ENCODE results near the gene DOCK3.
"Not testable (repeated sequence)": the region's sequence is repeated elsewhere in the genome, so short reads cannot be mapped to it uniquely, and the experiment has no call there.

DOCK3 gene

DNA sequence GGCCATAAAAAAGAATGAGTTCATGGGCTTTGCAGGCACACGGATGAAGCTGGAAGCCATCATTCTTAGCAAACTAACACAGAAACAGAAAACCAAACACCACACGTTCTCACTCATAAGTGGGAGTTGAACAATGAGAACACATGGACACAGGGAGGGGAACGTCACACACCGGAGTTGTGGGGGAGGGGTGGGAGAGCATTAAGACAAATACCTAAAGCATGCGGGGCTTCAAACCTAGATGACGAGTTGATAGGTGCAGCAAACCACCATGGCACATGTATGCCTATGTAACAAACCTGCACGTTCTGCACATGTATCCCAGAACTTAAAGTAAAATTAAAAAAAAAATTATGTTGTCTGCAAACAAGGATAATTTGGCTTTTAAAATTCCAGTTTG is 200.1 kb downstream of the DOCK3 start:
- not testable (repeated sequence) for DNase-seq (ENCODE audit: low spot score)

DNA sequence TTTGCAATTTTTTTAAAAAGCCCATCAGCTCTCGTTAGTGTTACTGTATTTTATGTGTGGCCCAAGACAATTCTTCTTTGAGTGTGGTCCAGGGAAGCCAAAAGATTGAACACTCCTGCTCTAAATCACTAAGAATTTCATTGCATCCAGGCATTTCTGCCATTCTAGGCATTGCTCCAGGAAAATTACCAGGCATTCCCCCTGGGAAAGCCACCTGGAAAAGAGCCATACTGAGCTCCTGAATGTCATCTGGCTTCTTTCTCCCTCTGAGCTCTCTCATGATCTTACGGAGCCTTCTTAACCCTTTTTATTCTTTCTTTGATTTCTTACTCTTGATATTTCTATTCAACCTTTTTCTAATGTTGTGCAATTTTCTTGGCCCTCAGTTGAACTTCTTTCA is 202.2 kb downstream of the DOCK3 start:
- DNase-seq (ENCODE audit: low spot score), result no peak

DNA sequence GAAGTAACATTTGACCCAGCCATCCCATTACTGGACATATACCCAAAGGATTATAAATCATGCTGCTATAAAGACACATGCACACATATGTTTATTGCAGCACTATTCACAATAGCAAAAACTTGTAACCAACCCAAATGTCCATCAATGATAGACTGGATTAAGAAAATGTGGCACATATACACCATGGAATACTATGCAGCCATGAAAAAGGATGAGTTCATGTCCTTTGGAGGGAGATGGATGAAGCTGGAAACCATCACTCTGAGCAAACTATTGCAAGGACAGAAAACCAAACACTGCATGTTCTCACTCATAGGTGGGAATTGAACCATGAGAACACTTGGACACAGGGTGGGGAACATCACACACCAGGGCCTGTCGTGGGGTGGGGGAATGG is 208.0 kb downstream of the DOCK3 start:
- DNase-seq (ENCODE audit: low spot score), result not testable (repeated sequence)

GRCh38 chr3:50883755-50884154 is 209.0 kb downstream of the DOCK3 start:
- no peak for DNase-seq (ENCODE audit: low spot score)

DNA sequence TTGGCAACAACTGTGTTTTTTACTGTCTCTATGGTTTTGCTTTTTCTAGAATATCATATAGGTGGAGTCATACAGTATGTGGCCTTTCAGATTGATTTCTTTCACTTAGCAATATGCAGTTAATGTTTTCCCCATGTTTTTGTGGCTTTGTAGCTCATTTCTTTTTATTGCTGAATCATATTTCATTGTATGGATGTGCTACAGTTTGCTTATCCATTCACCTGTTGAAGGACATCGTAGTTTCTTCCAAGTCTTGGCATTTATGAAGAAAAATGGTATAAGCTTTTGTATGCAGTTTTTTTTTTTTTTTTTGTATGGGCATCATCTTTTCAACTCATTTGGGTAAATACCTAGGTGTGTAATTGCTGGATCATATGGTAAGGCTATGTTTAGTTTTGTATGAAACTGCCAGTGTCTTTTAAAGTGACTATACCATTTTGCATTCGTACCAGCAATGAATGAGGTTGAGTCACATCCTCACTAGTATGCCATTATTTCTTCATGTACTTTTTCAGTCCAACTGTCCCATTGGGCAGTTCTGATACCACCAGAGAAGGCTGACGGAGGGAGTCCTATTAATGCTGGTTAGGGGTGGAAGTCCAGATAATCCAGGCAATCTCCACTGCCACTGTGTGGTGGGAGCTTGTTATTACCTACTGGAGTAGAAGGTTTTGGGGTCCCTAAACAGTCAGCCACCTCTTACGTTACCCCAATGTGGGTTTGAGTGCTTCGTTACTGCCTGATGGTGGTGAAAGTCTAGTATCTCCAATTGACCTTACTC is 210.5 kb downstream of the DOCK3 start:
- DNase-seq (ENCODE audit: low spot score), result no peak

- DNase-seq (ENCODE audit: low spot score), result no peak
Measured at GRCh38 chr3:50890688-50891344, 216.1 kb downstream of the DOCK3 start.

DNA sequence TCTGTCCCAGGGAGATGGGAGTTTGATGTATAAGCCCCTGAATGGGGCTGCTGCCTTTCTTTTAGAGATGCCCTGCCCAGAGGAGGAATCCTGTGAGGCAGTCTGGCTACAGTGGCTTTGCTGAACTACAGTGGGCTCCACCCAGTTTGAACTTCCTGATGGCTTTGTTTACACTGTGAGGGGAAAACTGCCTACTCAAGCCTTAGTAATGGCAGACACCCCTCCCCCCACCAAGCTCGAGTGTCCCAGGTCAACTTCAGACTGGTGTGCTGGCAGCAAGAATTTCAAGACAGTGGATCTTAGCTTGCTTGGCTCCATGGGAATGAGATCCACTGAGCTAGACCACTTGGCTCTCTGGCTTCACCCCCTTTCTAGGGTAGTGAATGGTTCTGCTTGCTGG is 226.4 kb downstream of the DOCK3 start:
- not testable (repeated sequence) for DNase-seq (ENCODE audit: low spot score)

- no peak for DNase-seq (ENCODE audit: low spot score)
Measured at GRCh38 chr3:50912746-50913145, 238.0 kb downstream of the DOCK3 start.

DNA sequence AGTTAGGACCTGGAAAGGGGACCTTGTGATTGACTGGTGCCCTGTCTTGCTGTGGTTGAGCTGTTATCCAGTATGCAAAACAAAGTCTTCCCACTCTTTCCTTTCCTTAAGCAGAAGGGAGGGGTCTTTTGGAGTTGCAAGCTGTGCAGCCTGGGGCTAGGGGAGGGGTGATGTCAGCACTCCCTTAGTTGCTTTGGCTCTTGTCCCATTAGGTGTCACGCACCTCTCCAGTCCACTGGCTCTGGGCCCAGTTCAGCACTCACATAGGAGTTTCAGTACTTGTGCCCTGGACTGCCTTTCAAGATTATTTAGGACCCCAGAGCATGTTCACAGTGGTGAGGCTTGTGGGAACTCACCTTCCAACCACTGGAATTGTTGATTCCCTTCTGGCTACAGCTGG is 238.5 kb downstream of the DOCK3 start:
- DNase-seq (ENCODE audit: low spot score), result no peak

- not testable (repeated sequence) for DNase-seq (ENCODE audit: low spot score)
Measured at GRCh38 chr3:50922071-50922470, 247.3 kb downstream of the DOCK3 start.

DNA sequence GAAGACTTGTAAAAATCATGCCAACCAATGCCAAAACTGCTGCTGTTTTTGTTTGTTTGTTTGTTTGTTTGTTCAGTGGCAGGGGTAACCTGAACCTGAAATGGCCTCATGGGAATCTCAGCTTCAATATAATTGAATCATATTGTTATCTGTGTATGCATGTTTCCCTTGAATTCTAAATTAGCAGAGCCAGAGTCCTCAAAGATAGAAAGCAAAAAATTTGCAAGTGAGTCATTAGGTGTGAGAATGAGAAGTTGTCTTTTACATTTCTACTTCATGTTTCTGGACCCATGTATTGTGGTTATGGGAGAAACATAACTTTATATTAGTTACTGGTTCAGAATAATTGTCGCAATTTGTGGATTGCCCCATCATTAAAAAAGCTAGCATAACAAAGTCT is 249.2 kb downstream of the DOCK3 start:
- no peak for DNase-seq (ENCODE audit: low spot score)

GRCh38 chr3:50924638-50925037 is 249.9 kb downstream of the DOCK3 start:
- DNase-seq (ENCODE audit: low spot score), result no peak

DNA sequence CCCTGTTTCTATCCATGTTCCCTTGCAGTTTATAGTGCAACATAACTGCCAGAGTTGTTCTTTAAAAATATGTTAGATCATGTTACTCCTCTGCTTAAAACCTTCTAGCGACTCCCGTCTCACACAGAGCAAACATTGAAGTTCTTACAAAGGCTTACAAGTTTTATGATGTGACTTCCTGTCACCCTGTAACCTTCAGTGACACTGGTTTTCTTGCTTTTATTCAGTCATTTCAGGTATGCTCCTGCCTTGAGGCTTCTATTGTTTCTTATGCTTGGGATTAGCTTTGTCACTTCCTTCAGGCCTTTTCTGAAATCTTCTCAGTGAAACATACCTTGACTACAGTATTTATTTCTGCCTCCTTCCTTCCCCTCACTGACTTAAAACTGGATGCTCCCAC is 252.1 kb downstream of the DOCK3 start:
- DNase-seq (ENCODE audit: low spot score), result no peak

- no peak for DNase-seq (ENCODE audit: low spot score)
Measured at GRCh38 chr3:50930371-50931208, 255.9 kb downstream of the DOCK3 start.

GRCh38 chr3:50932918-50933317 is 258.2 kb downstream of the DOCK3 start:
- DNase-seq (ENCODE audit: low spot score), result not testable (repeated sequence)

- DNase-seq (ENCODE audit: low spot score), result no peak
Measured at GRCh38 chr3:50936389-50936788, 261.7 kb downstream of the DOCK3 start.

DNA sequence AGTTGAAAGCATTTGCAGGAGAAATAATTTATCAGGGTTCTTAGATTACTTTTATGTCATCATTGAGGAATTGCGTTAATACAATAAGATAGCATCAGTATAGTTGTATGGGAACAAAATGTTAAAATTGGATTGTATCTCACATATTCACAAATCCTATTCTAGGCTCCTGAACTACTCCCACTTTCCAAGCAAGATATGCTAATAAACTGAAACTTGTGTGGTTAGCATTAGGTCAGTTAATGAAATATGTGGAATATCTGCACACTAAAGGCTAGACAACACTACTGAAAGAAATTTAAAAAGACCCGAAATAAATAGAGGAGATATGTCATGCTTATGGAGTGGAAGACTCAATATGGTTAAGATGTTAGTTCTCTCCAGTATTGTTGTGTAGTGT is 272.7 kb downstream of the DOCK3 start:
- no peak for DNase-seq (ENCODE audit: low spot score)

DNA sequence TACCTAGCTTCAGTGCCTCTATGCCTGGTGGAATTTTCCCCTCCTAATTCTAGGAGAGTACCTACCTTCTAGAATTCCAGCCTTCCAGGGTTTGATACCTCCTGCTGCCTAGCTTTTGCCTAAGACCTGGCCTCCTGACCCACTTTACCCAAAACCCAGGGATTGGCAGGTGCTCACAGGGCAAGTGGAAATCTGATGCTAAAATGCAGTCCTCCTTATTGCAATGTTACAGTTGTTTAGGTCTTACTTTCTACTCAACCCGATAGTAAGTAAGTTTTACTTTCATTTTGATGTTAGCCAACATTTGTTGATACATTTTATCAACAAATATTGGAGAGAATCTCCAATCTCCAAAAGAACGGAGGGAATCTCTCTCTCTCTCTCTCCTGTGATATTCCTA is 275.9 kb downstream of the DOCK3 start:
- DNase-seq (ENCODE audit: low spot score), result no peak

- DNase-seq (ENCODE audit: low spot score), result no peak
Measured at GRCh38 chr3:50953825-50954414, 279.2 kb downstream of the DOCK3 start.

DNA sequence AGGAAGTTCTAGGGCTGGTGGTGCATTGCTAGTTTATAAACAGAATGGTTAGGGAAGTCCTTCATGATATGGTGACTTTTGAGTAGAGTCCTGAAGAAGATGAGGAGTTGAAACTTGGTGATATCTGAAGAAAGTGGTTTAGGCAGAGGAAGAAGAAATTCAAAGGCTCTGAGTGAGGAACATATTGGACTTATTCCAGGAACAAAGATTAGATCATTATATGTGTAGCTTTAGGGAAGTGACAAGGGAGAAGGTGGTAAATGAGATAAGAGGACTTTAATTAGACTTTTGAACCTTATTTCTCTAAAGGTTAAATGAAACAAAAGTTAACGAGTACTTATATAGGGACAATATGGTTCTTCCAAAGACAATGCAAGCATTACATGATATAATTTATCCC is 286.7 kb downstream of the DOCK3 start:
- no peak for DNase-seq (ENCODE audit: low spot score)

- DNase-seq (ENCODE audit: low spot score), result peak; percentile 58
Measured at GRCh38 chr3:50971487-50971924, 296.8 kb downstream of the DOCK3 start.

DNA sequence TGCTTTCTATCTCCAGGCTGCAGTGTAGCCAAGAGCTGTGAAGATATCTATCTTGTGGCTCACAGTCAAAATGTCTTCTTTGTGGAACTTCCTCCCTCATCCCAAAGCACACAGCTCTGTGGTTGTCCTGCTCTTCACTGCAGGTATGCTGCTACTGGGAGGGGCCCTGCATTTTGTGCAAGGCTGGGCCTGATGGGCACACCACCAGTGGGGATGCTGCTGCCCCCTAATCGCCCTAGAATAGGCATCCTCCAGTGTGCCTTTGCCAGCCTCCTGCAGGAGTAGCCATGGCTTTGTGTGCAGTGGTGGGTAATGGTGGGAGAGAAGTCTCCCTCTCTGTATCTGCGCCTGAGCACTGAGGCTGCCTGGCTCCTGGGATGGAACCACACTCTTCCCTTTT is 297.3 kb downstream of the DOCK3 start:
- DNase-seq (ENCODE audit: low spot score), result no peak

Data from SK-N-DZ (cell line).